ENCODE measurements around the gene PEPD. TPM values are rescaled to one million over a fixed set of nuclear protein-coding genes. Genes with fewer than 3 reads are reported as not detected.

PEPD gene
- total RNA-seq, 2 experiments from 2014 or later = 17.5 to 23.0 TPM

- Histone ChIP-seq H3K27me3 (ENCODE audit: control insufficient read depth in 1 of 2, insufficient read depth in 2 of 2, low read length in 2 of 2) (no peaks in the 10 kb centered on the region), H3K9me3 (ENCODE audit: control insufficient read depth in 1 of 2, insufficient read depth in 1 of 2, low read length in 2 of 2) (no peaks in the 10 kb centered on the region), H3K4me1 (ENCODE audit: insufficient read depth, low read length) (peaks cover 9% of the 10 kb centered on the region), H3K36me3 (ENCODE audit: insufficient read depth, low read length) (peaks cover 4% of the 10 kb centered on the region), H3K4me3 (ENCODE audit: low read length) (no peak overlapping the region), H3K27ac (ENCODE audit: low read depth in 1 of 2, low read length in 2 of 2) (no peak overlapping the region)
- ChIA-PET POLR2A (no interaction called here), CTCF (no interaction called here)
- intact Hi-C loops (cut with DNase I, micrococcal nuclease) = no loop called here
- Mint-ChIP-seq H3K4me3 (no peak overlapping the region), H3K4me1 (ENCODE audit: low read depth) (peaks cover 4% of the 10 kb centered on the region), H3K27ac (no peak overlapping the region), H3K27me3 (no peaks in the 10 kb centered on the region), H3K9me3 (no peaks in the 10 kb centered on the region), H3K36me3 (ENCODE audit: low read depth) (no peaks in the 10 kb centered on the region)
- no peak for TF ChIP-seq CTCF (IDR thresholded peaks at IDR 0.05)
- ATAC-seq (ENCODE audit: poor library complexity) = no peak
- no peak for DNase-seq
Measured at GRCh38 chr19:33413868-33414666, 107.5 kb downstream of the PEPD start.

GRCh38 chr19:33413426-33413725, 108.2 kb downstream of the PEPD start:
- H3K4me3 ChIP-seq (ENCODE audit: low read length) = no peak overlapping the region
- DNase-seq = no peak
- no peak overlapping the region for H3K4me3 Mint-ChIP-seq
- no peaks in the 10 kb centered on the region for H3K36me3 Mint-ChIP-seq (ENCODE audit: low read depth)
- no peak for ATAC-seq (ENCODE audit: poor library complexity)
- no peaks in the 10 kb centered on the region for H3K27me3 Mint-ChIP-seq
- no peak overlapping the region for H3K27ac Mint-ChIP-seq
- H3K27ac ChIP-seq (ENCODE audit: low read depth in 1 of 2, low read length in 2 of 2) = no peak overlapping the region
- ChIA-PET CTCF (no interaction called here), POLR2A (no interaction called here)
- H3K4me1 Mint-ChIP-seq (ENCODE audit: low read depth) = peaks cover 4% of the 10 kb centered on the region
- intact Hi-C loops (cut with DNase I, micrococcal nuclease) = no loop called here
- peaks cover 9% of the 10 kb centered on the region for H3K4me1 ChIP-seq (ENCODE audit: insufficient read depth, low read length)
- no peaks in the 10 kb centered on the region for H3K27me3 ChIP-seq (ENCODE audit: control insufficient read depth in 1 of 2, insufficient read depth in 2 of 2, low read length in 2 of 2)
- no peak for TF ChIP-seq CTCF (IDR thresholded peaks at IDR 0.05)
- no peaks in the 10 kb centered on the region for H3K9me3 Mint-ChIP-seq
- no peaks in the 10 kb centered on the region for H3K9me3 ChIP-seq (ENCODE audit: control insufficient read depth in 1 of 2, insufficient read depth in 1 of 2, low read length in 2 of 2)
- peaks cover 4% of the 10 kb centered on the region for H3K36me3 ChIP-seq (ENCODE audit: insufficient read depth, low read length)

DNA sequence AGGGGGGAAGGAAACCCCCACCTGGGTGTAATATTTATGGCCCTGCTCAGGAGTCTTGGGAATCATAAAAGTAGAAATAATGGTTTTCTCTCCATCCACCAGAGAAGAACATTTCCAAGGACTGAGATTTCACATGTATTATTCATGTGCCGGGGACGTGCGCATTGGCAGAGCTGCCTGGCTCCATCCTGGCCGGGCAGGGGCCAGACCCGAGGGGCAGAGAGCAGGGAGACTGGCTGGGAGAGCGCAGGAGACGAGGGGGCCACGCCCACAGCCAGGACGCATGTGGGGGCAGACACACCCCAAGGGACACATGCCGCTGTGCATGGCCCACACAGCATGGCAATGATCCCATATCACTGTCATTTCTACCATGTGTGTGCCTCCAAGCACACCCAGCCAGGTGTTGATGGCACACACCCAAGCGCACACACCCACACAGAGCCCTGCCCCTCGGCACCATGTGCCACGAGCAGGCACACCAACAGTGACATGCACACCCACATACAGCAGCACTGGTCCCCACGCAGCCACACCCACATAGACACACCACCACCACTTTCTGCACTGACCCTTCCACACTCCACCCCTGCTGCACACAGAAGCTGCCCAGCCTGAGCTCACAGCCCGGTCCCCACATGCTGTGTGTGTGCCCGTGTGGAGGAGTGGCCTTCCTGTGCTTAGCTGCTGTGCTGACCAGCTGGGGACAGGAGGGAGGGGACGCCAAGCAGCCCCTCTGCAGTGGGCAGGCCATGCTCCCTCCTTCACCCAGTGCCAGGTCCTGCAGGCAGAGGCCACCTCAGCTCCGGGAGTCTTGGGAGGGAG, 108.8 kb downstream of the PEPD start:
- Histone ChIP-seq H3K36me3 (ENCODE audit: insufficient read depth, low read length) (peaks cover 4% of the 10 kb centered on the region), H3K27me3 (ENCODE audit: control insufficient read depth in 1 of 2, insufficient read depth in 2 of 2, low read length in 2 of 2) (no peaks in the 10 kb centered on the region), H3K4me3 (ENCODE audit: low read length) (no peak overlapping the region), H3K4me1 (ENCODE audit: insufficient read depth, low read length) (peaks cover 9% of the 10 kb centered on the region), H3K9me3 (ENCODE audit: control insufficient read depth in 1 of 2, insufficient read depth in 1 of 2, low read length in 2 of 2) (no peaks in the 10 kb centered on the region), H3K27ac (ENCODE audit: low read depth in 1 of 2, low read length in 2 of 2) (no peak overlapping the region)
- ChIA-PET POLR2A (no interaction called here), CTCF (no interaction called here)
- DNase-seq (no peak), ATAC-seq (ENCODE audit: poor library complexity) (no peak)
- Mint-ChIP-seq H3K4me1 (ENCODE audit: low read depth) (peaks cover 4% of the 10 kb centered on the region), H3K27ac (no peak overlapping the region), H3K36me3 (ENCODE audit: low read depth) (no peaks in the 10 kb centered on the region), H3K9me3 (no peaks in the 10 kb centered on the region), H3K4me3 (no peak overlapping the region), H3K27me3 (no peaks in the 10 kb centered on the region)
- no peak for TF ChIP-seq CTCF (IDR thresholded peaks at IDR 0.05)
- intact Hi-C loops (cut with DNase I, micrococcal nuclease) = no loop called here

Data from CD4-positive, alpha-beta T cell (primary cell).